Testis (tissue), 3 donors: ENCODE results near the gene FBXO5. TPM values are rescaled to one million over a fixed set of nuclear protein-coding genes. Genes with fewer than 3 reads are reported as not detected.

Experiments
- DNase-seq: peaks from one replicate; pipeline ENCODE4 v3.0.0-alpha.2; 2019
- H3K27ac ChIP-seq, 2 donors: fragments of 200-600 bp; sonication (generic); one replicate each; pipeline ENCODE4 v1.5.1; 2019
- H3K27me3 ChIP-seq: fragments of 200-600 bp; sonication (generic); one replicate; pipeline ENCODE4 v1.5.1; 2019
- H3K36me3 ChIP-seq: fragments of 200-600 bp; sonication (generic); one replicate; pipeline ENCODE4 v1.5.1; 2017; ENCODE audit warnings: low read depth; ENCODE audit errors: missing control alignments
- H3K4me1 ChIP-seq: fragments of 200-600 bp; sonication (generic); one replicate; pipeline ENCODE4 v1.5.1; 2019
- H3K4me3 ChIP-seq, 2 donors: fragments of 200-600 bp; sonication (generic); one replicate each; pipeline ENCODE4 v1.5.1; 2017 to 2019
- H3K9me3 ChIP-seq: fragments of 200-600 bp; sonication (generic); one replicate; pipeline ENCODE4 v1.5.1; 2017
- POLR2A ChIP-seq: fragments of 450-650 bp; IDR thresholded peaks from one replicate; pipeline ENCODE4 v1.6.1; 2017; ENCODE audit warnings: antibody characterized with exemption, mild to moderate bottlenecking, moderate library complexity
- whole genome bisulfite sequencing, 2 donors: methylation state at CpG; one replicate each; pipeline ENCODE4 v1.1.5; 2018; 5-methylcytosine and 5-hydroxymethylcytosine counted together
- intact Hi-C: fragments of 100-400 bp; cut with DNase I; formaldehyde crosslinking; loops from one replicate; pipeline ENCODE4 v1.15.1; 2023; ENCODE audit warnings: low total_unique reads
- polyA plus RNA-seq: library from polyadenylated mRNA; stranded (reverse); fragments of 350-450 nt; fragmentation: Illumina TruSeq; extraction: RNeasy Lipid Tissue Mini Kit (QIAGEN cat#74804); gene quantifications from one replicate; pipeline ENCODE4 v1.2.3, GENCODE V29; 2014; ENCODE audit warnings: low read depth, low replicate concordance; ENCODE audit not compliant: insufficient read depth
- small RNA-seq, 2 donors: library from RNA; depleted of rRNA; stranded (forward); fragments of <200 nt; gene quantifications; one replicate each; pipeline ENCODE3, GENCODE V24; 2016
- total RNA-seq, 2 donors: library from RNA; depleted of rRNA; stranded (reverse); fragments of >200 nt; gene quantifications; one replicate each; pipeline ENCODE4 v1.2.3, GENCODE V29; 2016
- TF ChIP-seq, protein P1 (sequence below), 3 experiments: fragments of 450-650 bp in 2 of 3; fragments of 200-600 bp in 1 of 3; sonication (generic) in 1 of 3; IDR thresholded peaks; one replicate each; pipeline ENCODE4 v1.5.1; 2016 to 2019; ENCODE audit warnings: antibody characterized with exemption in 3 of 3, mild to moderate bottlenecking in 2 of 3, moderate library complexity in 1 of 3

Gene FBXO5
- total and polyA plus RNA-seq, 3 donors from 2014 or later: 6.0 to 8.3 (median 6.8) TPM

DNA sequence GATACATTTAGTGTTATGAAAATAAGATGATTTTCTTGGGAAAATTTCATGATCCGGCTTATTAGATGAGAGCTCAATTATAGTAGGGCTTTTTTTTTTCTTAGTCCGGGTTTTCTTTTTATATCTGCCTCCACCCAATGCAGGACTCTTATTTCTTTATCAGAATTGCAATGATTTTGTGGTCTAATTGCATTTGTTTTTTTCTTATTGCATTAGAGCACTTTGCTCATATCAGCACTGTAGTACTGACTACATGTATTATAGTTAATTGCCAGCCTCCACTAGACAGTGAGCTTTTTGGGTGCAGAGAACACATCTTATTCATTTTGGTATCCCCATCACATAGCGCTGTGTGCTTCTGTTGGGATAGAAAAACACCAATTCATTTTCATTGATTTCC, 50.0 kb downstream of the FBXO5 start:
- no peaks in the 10 kb centered on the region for H3K4me1 ChIP-seq
- H3K27ac ChIP-seq: no peak overlapping the region
- H3K27me3 ChIP-seq: no peaks in the 10 kb centered on the region
- no peak for DNase-seq
- 86 to 91% methylated on average over 3 of the region's 3 CpGs for WGBS, 2 donors
- TF ChIP-seq, protein P1, sequence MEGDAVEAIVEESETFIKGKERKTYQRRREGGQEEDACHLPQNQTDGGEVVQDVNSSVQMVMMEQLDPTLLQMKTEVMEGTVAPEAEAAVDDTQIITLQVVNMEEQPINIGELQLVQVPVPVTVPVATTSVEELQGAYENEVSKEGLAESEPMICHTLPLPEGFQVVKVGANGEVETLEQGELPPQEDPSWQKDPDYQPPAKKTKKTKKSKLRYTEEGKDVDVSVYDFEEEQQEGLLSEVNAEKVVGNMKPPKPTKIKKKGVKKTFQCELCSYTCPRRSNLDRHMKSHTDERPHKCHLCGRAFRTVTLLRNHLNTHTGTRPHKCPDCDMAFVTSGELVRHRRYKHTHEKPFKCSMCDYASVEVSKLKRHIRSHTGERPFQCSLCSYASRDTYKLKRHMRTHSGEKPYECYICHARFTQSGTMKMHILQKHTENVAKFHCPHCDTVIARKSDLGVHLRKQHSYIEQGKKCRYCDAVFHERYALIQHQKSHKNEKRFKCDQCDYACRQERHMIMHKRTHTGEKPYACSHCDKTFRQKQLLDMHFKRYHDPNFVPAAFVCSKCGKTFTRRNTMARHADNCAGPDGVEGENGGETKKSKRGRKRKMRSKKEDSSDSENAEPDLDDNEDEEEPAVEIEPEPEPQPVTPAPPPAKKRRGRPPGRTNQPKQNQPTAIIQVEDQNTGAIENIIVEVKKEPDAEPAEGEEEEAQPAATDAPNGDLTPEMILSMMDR (IDR thresholded peaks at IDR 0.05): no peak
- TF ChIP-seq POLR2A: no peak
- intact Hi-C loops: no loop called here
- no peak overlapping the region for H3K4me3 ChIP-seq
- H3K9me3 ChIP-seq: no peaks in the 10 kb centered on the region
- no peaks in the 10 kb centered on the region for H3K36me3 ChIP-seq

DNA sequence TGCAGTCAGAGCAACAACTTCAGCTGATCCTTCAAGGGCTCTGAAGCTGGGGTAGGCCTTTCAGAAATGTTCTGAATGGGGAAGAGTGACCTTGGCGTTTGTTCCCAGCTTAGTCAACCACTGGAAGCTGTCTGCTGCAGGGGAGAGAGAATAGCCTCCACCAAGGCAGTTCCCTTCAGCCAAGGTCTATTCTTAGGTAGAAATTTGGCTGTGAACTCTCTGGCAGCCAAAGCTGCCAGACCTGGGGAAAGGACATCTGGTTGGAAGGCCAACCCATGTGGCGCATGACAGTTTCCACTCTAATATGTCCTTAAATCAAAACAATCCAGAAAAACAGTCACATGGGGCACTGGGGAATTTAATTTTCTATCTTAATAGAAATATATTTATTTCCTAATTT, 60.1 kb downstream of the FBXO5 start:
- Histone ChIP-seq H3K36me3 (no peaks in the 10 kb centered on the region), H3K27me3 (no peaks in the 10 kb centered on the region), H3K27ac (no peak overlapping the region), H3K4me3 (no peak overlapping the region), H3K9me3 (no peaks in the 10 kb centered on the region), H3K4me1 (no peaks in the 10 kb centered on the region)
- no peak for DNase-seq
- intact Hi-C loops: no loop called here
- TF ChIP-seq, protein P1 (IDR thresholded peaks at IDR 0.05): no peak
- no peak for TF ChIP-seq POLR2A
- 87 to 92% methylated on average over 2 of the region's 2 CpGs for WGBS, 2 donors

Small RNA genes lying within 50 kb of the gene (small RNA-seq; reads per million reads assigned to genes)
- gene AL080276.1: 0 reads per million in 2 donors

Other genes starting within 250 kb of the FBXO5 start
- gene VIP, start 232.2 kb downstream of the FBXO5 start, total RNA-seq: 1 to 10 TPM in 1 of 2 donors, under 1 TPM in 1; 0.81 to 1.1 TPM
- 0.79 TPM for gene VIP, start 232.2 kb downstream of the FBXO5 start, polyA plus RNA-seq
- gene MTRF1L, start 19.7 kb upstream of the FBXO5 start, total RNA-seq: 10 to 100 TPM; 10.7 to 19.4 TPM
- gene MTRF1L, start 19.7 kb upstream of the FBXO5 start, polyA plus RNA-seq: 18.4 TPM
- 1 to 10 TPM; 3.1 to 4.5 TPM for gene RGS17, start 148.2 kb upstream of the FBXO5 start, total RNA-seq
- 0.65 TPM for gene RGS17, start 148.2 kb upstream of the FBXO5 start, polyA plus RNA-seq